RCC 7860 (cell line): ENCODE results near the gene AURKB.
"Not testable (repeated sequence)": the region's sequence is repeated elsewhere in the genome, so short reads cannot be mapped to it uniquely, and the experiment has no call there.

Source experiments
- DNase-seq: peaks from one replicate; pipeline ENCODE4 v3.0.0-alpha.2; 2015; ENCODE audit warnings: low spot score
- FAIRE-seq: peaks from 2 replicates; lab custom pipeline; 2012; peaks lifted over from hg19 to GRCh38; lab: Jason Lieb, UNC

AURKB gene

GRCh38 chr17:8209907-8210760 lies at the start of gene AURKB:
Gene AURKB, minus strand, starts transcription at chr17:8210575. Its CDS starts 351 bp downstream, at chr17:8210224.
- FAIRE-seq (peak; percentile 87), DNase-seq (peak; percentile 86)

GRCh38 chr17:8257801-8258200 lies 47.4 kb upstream of the AURKB start:
- FAIRE-seq = no peak
- no peak for DNase-seq

GRCh38 chr17:8256691-8257090 lies 46.3 kb upstream of the AURKB start:
- DNase-seq (no peak), FAIRE-seq (no peak)

GRCh38 chr17:8256291-8256690 lies 45.9 kb upstream of the AURKB start:
- no peak for DNase-seq

GRCh38 chr17:8255499-8255898 lies 45.1 kb upstream of the AURKB start:
- DNase-seq (no peak), FAIRE-seq (no peak)

More at GRCh38 chr17:8256291-8256690, 45.9 kb upstream of the AURKB start:
- no peak for FAIRE-seq

GRCh38 chr17:8254881-8255280 lies 44.5 kb upstream of the AURKB start:
- FAIRE-seq = no peak
- DNase-seq = no peak

GRCh38 chr17:8253801-8254200 lies 43.4 kb upstream of the AURKB start:
- no peak for DNase-seq
- no peak for FAIRE-seq

- not testable (repeated sequence) for DNase-seq, FAIRE-seq
Observed at GRCh38 chr17:8251411-8251810, 41.0 kb upstream of the AURKB start.

- peak; percentile 15 for DNase-seq
- no peak for FAIRE-seq
Observed at GRCh38 chr17:8249621-8250500, 39.5 kb upstream of the AURKB start.

- FAIRE-seq = no peak
- peak; percentile 81 for DNase-seq
Observed at GRCh38 chr17:8248751-8249607, 38.6 kb upstream of the AURKB start, which contains the start of gene PFAS. Gene PFAS, plus strand, starts transcription at chr17:8249289. Its CDS starts 4,649 bp downstream, at chr17:8253938.

GRCh38 chr17:8244768-8245167 lies 34.4 kb upstream of the AURKB start:
- DNase-seq (no peak), FAIRE-seq (no peak)

GRCh38 chr17:8243827-8244226 lies 33.5 kb upstream of the AURKB start:
- DNase-seq (no peak), FAIRE-seq (no peak)

GRCh38 chr17:8237886-8238285 lies 27.5 kb upstream of the AURKB start:
- FAIRE-seq (no peak), DNase-seq (no peak)

GRCh38 chr17:8237175-8237574 lies 26.8 kb upstream of the AURKB start:
- FAIRE-seq (no peak), DNase-seq (no peak)

- no peak for FAIRE-seq
- DNase-seq = no peak
Observed at GRCh38 chr17:8235676-8236075, 25.3 kb upstream of the AURKB start.

- DNase-seq (no peak), FAIRE-seq (no peak)
Observed at GRCh38 chr17:8234361-8235270, 24.2 kb upstream of the AURKB start.

GRCh38 chr17:8231701-8232100 lies 21.3 kb upstream of the AURKB start:
- no peak for FAIRE-seq
- no peak for DNase-seq

- DNase-seq (no peak), FAIRE-seq (no peak)
Observed at GRCh38 chr17:8227238-8227581, 16.8 kb upstream of the AURKB start.

GRCh38 chr17:8226536-8227237 lies 16.3 kb upstream of the AURKB start:
- FAIRE-seq (no peak), DNase-seq (peak; percentile 90)
